ENCODE measurements around the gene NPR1.

- TF ChIP-seq EZH2phosphoT487 (IDR thresholded peaks at IDR 0.05; ENCODE audit: insufficient read depth, low read depth), result no peak
- TF ChIP-seq EZH2 (IDR thresholded peaks at IDR 0.05; ENCODE audit: insufficient read depth, poor library complexity, severe bottlenecking), result no peak
Observed at GRCh38 chr1:153643100-153643499, 35.4 kb upstream of the NPR1 start.
